CD4-positive, alpha-beta T cell (primary cell): ENCODE measurements around the gene BCAS2. TPM values are rescaled to one million over a fixed set of nuclear protein-coding genes. Genes with fewer than 3 reads are reported as not detected.

Source experiments
- ATAC-seq: fragments of 200-7000 bp; cut with Tn5 transposase; one replicate; pipeline ENCODE4 v1.10.0; 2022; ENCODE audit warnings: mild to moderate bottlenecking; ENCODE audit not compliant: poor library complexity
- CTCF ChIA-PET: fragments of 350-600 bp; sonication (Branson Sonifier 250); formaldehyde crosslinking; loops from one replicate; lab custom pipeline; 2021; ENCODE audit warnings: antibody characterized with exemption, inconsistent platforms; lab: Charles Lee
- POLR2A ChIA-PET: fragments of 350-600 bp; sonication (Branson Sonifier 250); formaldehyde crosslinking; loops from one replicate; lab custom pipeline; 2021; ENCODE audit warnings: antibody characterized with exemption, inconsistent platforms; lab: Charles Lee
- DNase-seq, 14 experiments: peaks; one replicate each; pipeline ENCODE4 v3.0.0-alpha.2; 2013 to 2020; ENCODE audit warnings: mixed read lengths in 2 of 14
- H3K27ac ChIP-seq, 2 donors: one replicate each; pipeline versions ENCODE4 v1.5.1 to v1.7.0; 2013; ENCODE audit warnings: low read length in 2 of 2, low read depth in 1 of 2, mild to moderate bottlenecking in 1 of 2
- H3K27me3 ChIP-seq, 2 experiments: 1 replicate in 1 of 2; 2 replicates in 1 of 2; pipeline versions ENCODE4 v1.6.1 to v1.7.0; 2013; ENCODE audit warnings: low read length in 2 of 2, control low read depth in 1 of 2, mild to moderate bottlenecking in 1 of 2, moderate library complexity in 1 of 2; ENCODE audit not compliant: insufficient read depth in 2 of 2, control insufficient read depth in 1 of 2
- H3K36me3 ChIP-seq: one replicate; pipeline ENCODE4 v1.6.1; 2013; ENCODE audit warnings: low read length, control low read depth; ENCODE audit not compliant: insufficient read depth
- H3K4me1 ChIP-seq: one replicate; pipeline ENCODE4 v1.6.1; 2013; ENCODE audit warnings: low read length, control low read depth; ENCODE audit not compliant: insufficient read depth
- H3K4me3 ChIP-seq: one replicate; pipeline ENCODE4 v1.5.1; 2013; ENCODE audit warnings: mild to moderate bottlenecking, low read length, moderate library complexity
- H3K9me3 ChIP-seq, 2 experiments: 1 replicate in 1 of 2; 2 replicates in 1 of 2; pipeline versions ENCODE4 v1.6.1 to v1.7.0; 2013; ENCODE audit warnings: low read length in 2 of 2, mild to moderate bottlenecking in 2 of 2, control low read depth in 1 of 2, moderate library complexity in 1 of 2; ENCODE audit not compliant: control insufficient read depth in 1 of 2, insufficient read depth in 1 of 2
- H3K27ac Mint-ChIP-seq: one replicate; pipeline ENCODE4 v1.8.0; 2020; ENCODE audit warnings: mixed read lengths
- H3K27me3 Mint-ChIP-seq: one replicate; pipeline ENCODE4 v1.8.0; 2021; ENCODE audit warnings: mixed read lengths
- H3K36me3 Mint-ChIP-seq: one replicate; pipeline ENCODE4 v1.8.0; 2021; ENCODE audit warnings: low read depth, mixed read lengths
- H3K4me1 Mint-ChIP-seq: one replicate; pipeline ENCODE4 v1.8.0; 2021; ENCODE audit warnings: low read depth, mixed read lengths
- H3K4me3 Mint-ChIP-seq: one replicate; pipeline ENCODE4 v1.8.0; 2020; ENCODE audit warnings: mild to moderate bottlenecking, mixed read lengths
- H3K9me3 Mint-ChIP-seq: one replicate; pipeline ENCODE4 v1.8.0; 2020; ENCODE audit warnings: mixed read lengths
- CTCF ChIP-seq: fragments of 200-600 bp; IDR thresholded peaks from one replicate; pipeline ENCODE4 v1.8.0; 2022; ENCODE audit warnings: antibody characterized with exemption, mild to moderate bottlenecking
- intact Hi-C, 2 experiments: fragments of 100-400 bp; cut with DNase I in 1 of 2; cut with micrococcal nuclease in 1 of 2; formaldehyde crosslinking; loops; one replicate each; pipeline versions ENCODE4 v1.15.1 to v1.9.0; 2023 to 2025; cut with DNase I, micrococcal nuclease
- total RNA-seq, 174 experiments: library from RNA in 2 of 174; stranded (reverse) in 2 of 174; gene quantifications; one replicate each; pipeline ENCODE4 v1.2.3 and lab custom pipeline; 2021 to 2026

BCAS2 gene
- total RNA-seq, 2 experiments from 2014 or later, result 109 to 111 TPM

DNA sequence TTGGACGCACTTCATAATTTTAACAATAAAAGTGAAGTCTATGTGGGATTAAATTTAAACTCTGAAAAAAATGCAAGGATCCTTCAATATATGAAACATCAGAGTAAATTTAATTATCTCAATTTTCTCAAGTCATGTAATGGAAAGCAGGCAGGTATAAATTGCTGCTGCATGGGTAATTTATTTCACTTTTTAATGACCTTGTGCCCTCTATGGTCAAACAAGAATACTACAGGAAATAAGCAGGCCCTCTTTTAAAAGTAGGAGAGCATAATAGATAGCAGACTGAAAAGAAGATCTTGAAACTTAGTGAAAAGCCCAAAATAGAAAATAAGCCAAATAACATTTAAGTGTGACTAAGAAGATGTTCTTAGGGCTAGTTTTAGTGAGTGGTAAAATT is 22.9 kb downstream of the BCAS2 start:
- Histone ChIP-seq H3K27me3 (no peaks in the 10 kb centered on the region), H3K9me3 (no peaks in the 10 kb centered on the region), H3K4me1 (no peaks in the 10 kb centered on the region), H3K4me3 (no peak overlapping the region), H3K36me3 (no peaks in the 10 kb centered on the region), H3K27ac (no peak overlapping the region)
- no peak overlapping the region for H3K4me3 Mint-ChIP-seq
- H3K36me3 Mint-ChIP-seq, result peaks cover 4% of the 10 kb centered on the region
- intact Hi-C loops, result loop anchor here (2.0 to 5.0 kb wide), 2 partner anchors 211 to 580 kb away; partner anchors contain the start of gene OLFML3 (in 1 of the 2)
- peak; percentile 65 for TF ChIP-seq CTCF
- no peaks in the 10 kb centered on the region for H3K27me3 Mint-ChIP-seq
- DNase-seq (peak in 3 of 14 experiments; percentile 36 to 41 (median 37)), ATAC-seq (peak; percentile 52)
- H3K4me1 Mint-ChIP-seq, result no peaks in the 10 kb centered on the region
- no peak overlapping the region for H3K27ac Mint-ChIP-seq
- H3K9me3 Mint-ChIP-seq, result no peaks in the 10 kb centered on the region
- ChIA-PET CTCF (no interaction called here), POLR2A (interaction anchor here (0.6 kb wide), 1 partner anchor 276 kb away, joined by 3 read pairs; no protein-coding TSS in a partner anchor)

- POLR2A ChIA-PET, result no interaction called here
- DNase-seq (no peak), ATAC-seq (no peak)
- no peak for TF ChIP-seq CTCF
- Histone ChIP-seq H3K9me3 (no peaks in the 10 kb centered on the region), H3K36me3 (no peaks in the 10 kb centered on the region), H3K27ac (no peak overlapping the region), H3K4me1 (no peaks in the 10 kb centered on the region), H3K4me3 (no peak overlapping the region), H3K27me3 (no peaks in the 10 kb centered on the region)
- H3K9me3 Mint-ChIP-seq, result no peaks in the 10 kb centered on the region
- CTCF ChIA-PET, result interaction anchor here (0.7 kb wide), 2 partner anchors 317 to 457 kb away, joined by 3 read pairs; no protein-coding TSS in a partner anchor
- H3K4me3 Mint-ChIP-seq, result no peak overlapping the region
- no peaks in the 10 kb centered on the region for H3K4me1 Mint-ChIP-seq
- no peaks in the 10 kb centered on the region for H3K36me3 Mint-ChIP-seq
- intact Hi-C loops, result no loop called here
- no peak overlapping the region for H3K27ac Mint-ChIP-seq
- peaks cover 4% of the 10 kb centered on the region for H3K27me3 Mint-ChIP-seq
These were observed 26.8 kb downstream of the BCAS2 start for GRCh38 chr1:114554577-114554976.

DNA sequence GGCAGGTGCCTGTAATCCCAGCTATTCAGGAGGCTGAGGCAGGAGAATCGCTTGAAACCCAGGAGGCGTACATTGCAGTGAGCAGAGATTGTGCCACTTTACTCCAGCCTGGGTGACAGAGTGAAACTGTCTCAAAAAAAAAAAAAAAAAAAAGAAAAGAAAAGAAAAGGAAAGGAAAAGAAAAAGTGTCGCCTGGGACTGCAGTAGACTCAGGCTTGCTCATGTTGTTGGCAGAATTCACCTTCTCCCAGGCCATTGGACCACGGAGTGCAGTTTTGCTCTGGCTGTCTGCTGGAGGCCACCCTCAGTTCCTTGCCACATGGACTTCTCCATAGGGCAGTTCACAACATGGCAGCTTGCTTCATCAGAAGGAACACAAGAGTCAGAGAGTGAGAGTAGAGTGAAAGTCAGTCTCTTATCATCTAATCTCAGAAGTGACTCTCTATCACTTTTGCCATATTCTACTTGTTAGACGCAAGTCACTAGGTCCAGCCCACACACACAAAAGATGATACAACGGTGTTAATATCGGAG is 29.2 kb downstream of the BCAS2 start:
- Histone ChIP-seq H3K27me3 (no peaks in the 10 kb centered on the region), H3K36me3 (no peaks in the 10 kb centered on the region), H3K4me3 (no peak overlapping the region), H3K9me3 (no peaks in the 10 kb centered on the region), H3K27ac (no peak overlapping the region), H3K4me1 (no peaks in the 10 kb centered on the region)
- no peak for TF ChIP-seq CTCF
- H3K9me3 Mint-ChIP-seq, result no peaks in the 10 kb centered on the region
- DNase-seq (no peak), ATAC-seq (no peak)
- CTCF ChIA-PET, result no interaction called here
- H3K4me3 Mint-ChIP-seq, result no peak overlapping the region
- POLR2A ChIA-PET, result no interaction called here
- no peak overlapping the region for H3K27ac Mint-ChIP-seq
- H3K27me3 Mint-ChIP-seq, result peaks cover 4% of the 10 kb centered on the region
- intact Hi-C loops, result no loop called here
- no peaks in the 10 kb centered on the region for H3K36me3 Mint-ChIP-seq
- no peaks in the 10 kb centered on the region for H3K4me1 Mint-ChIP-seq
